Parathyroid adenoma (tissue), 2 donors: ENCODE data around the gene MMP24OS.

Source experiments
- H2AFZ ChIP-seq: fragments of 300-600 bp; sonication (generic); one replicate; pipeline ENCODE4 v1.7.0; 2017; ENCODE audit warnings: antibody characterized with exemption, mild to moderate bottlenecking
- H3K27ac ChIP-seq: fragments of 300-600 bp; sonication (generic); one replicate; pipeline ENCODE4 v1.7.0; 2017
- H3K27me3 ChIP-seq: fragments of 300-600 bp; sonication (generic); one replicate; pipeline ENCODE4 v1.7.0; 2017; ENCODE audit warnings: low read length; ENCODE audit not compliant: control insufficient read depth, insufficient read depth
- H3K36me3 ChIP-seq: fragments of 300-600 bp; sonication (generic); one replicate; pipeline ENCODE4 v1.7.0; 2017; ENCODE audit warnings: low read length; ENCODE audit not compliant: control insufficient read depth, insufficient read depth
- H3K4me1 ChIP-seq: fragments of 300-600 bp; sonication (generic); one replicate; pipeline ENCODE4 v1.7.0; 2017; ENCODE audit warnings: control low read depth
- H3K4me2 ChIP-seq: fragments of 300-600 bp; sonication (generic); one replicate; pipeline ENCODE4 v1.7.0; 2017; ENCODE audit warnings: low read length
- H3K4me3 ChIP-seq: fragments of 300-600 bp; sonication (generic); one replicate; pipeline ENCODE4 v1.7.0; 2017; ENCODE audit warnings: low read depth, low read length
- H3K79me2 ChIP-seq: fragments of 300-600 bp; sonication (generic); one replicate; pipeline ENCODE4 v1.7.0; 2017; ENCODE audit warnings: control low read depth
- H3K9ac ChIP-seq: fragments of 300-600 bp; sonication (generic); one replicate; pipeline ENCODE4 v1.7.0; 2017; ENCODE audit warnings: mild to moderate bottlenecking
- H3K9me3 ChIP-seq: fragments of 300-600 bp; sonication (generic); one replicate; pipeline ENCODE4 v1.7.0; 2017; ENCODE audit warnings: low read length; ENCODE audit not compliant: control insufficient read depth
- CTCF ChIP-seq: fragments of 300-600 bp; sonication (generic); IDR thresholded peaks from one replicate; pipeline ENCODE4 v1.7.0; 2017; ENCODE audit warnings: antibody characterized with exemption, mild to moderate bottlenecking
- donor health status: primary hyperparathyroidism.

MMP24OS gene

DNA sequence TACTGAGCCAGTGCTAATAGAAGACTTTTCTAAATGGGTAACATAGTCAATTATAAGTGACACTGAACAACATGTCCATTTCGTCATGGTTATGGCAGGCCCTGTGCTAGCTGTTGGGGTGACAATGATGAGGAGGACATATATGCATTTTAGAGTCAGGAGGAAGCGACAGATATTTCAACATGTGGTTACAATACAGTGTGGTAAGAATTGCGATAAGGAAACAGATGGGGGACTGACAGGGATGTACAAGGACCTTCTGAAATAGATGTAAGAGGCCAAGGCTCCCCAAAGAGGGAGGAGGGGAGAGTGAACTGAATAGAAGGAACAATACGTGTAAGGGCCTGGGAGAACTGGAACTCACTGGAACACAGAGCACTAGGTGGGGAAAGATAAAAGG, 39.8 kb downstream of the MMP24OS start:
- H3K27ac ChIP-seq = no peak overlapping the region
- no peaks in the 10 kb centered on the region for H3K9me3 ChIP-seq
- peaks cover 19% of the 10 kb centered on the region for H3K79me2 ChIP-seq

DNA sequence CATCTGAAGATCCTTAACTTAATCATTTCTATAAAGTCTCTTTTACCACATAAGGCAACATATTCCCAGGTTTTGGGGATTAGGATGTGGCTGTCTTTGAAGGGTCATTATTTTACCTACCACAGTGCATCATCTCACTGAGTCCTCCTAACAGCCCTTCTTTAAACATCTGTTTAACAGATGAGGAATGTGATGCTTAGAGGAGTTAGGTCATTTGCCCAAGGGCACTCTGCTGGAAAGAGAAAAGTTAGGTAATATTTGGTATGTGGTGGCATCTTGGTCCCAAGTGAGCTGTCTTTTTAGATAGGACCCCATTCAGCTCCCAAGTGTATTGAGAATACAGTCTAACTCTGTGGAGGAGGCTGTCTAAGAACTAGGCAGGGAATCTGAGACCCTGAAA, 40.4 kb downstream of the MMP24OS start:
- Histone ChIP-seq H3K27ac (no peak overlapping the region), H3K36me3 (no peaks in the 10 kb centered on the region), H2AFZ (no peak overlapping the region), H3K27me3 (no peaks in the 10 kb centered on the region), H3K9me3 (no peaks in the 10 kb centered on the region), H3K4me2 (no peak overlapping the region), H3K79me2 (peaks cover 19% of the 10 kb centered on the region), H3K4me1 (no peaks in the 10 kb centered on the region), H3K4me3 (no peak overlapping the region), H3K9ac (no peak overlapping the region)
- no peak for TF ChIP-seq CTCF

More for the DNA sequence above, 39.8 kb downstream of the MMP24OS start:
- Histone ChIP-seq H3K4me2 (no peak overlapping the region), H3K27me3 (no peaks in the 10 kb centered on the region), H3K36me3 (no peaks in the 10 kb centered on the region), H3K9ac (no peak overlapping the region), H3K4me3 (no peak overlapping the region), H2AFZ (no peak overlapping the region), H3K4me1 (no peaks in the 10 kb centered on the region)
- no peak for TF ChIP-seq CTCF

GRCh38 chr20:35235881-35236280, 42.0 kb downstream of the MMP24OS start:
- H3K4me2 ChIP-seq = no peak overlapping the region
- H3K4me3 ChIP-seq = no peak overlapping the region
- no peaks in the 10 kb centered on the region for H3K9me3 ChIP-seq
- no peaks in the 10 kb centered on the region for H3K36me3 ChIP-seq
- H2AFZ ChIP-seq = no peak overlapping the region
- H3K4me1 ChIP-seq = no peaks in the 10 kb centered on the region
- H3K9ac ChIP-seq = no peak overlapping the region
- H3K79me2 ChIP-seq = peaks cover 17% of the 10 kb centered on the region
- TF ChIP-seq CTCF = no peak
- no peaks in the 10 kb centered on the region for H3K27me3 ChIP-seq
- H3K27ac ChIP-seq = no peak overlapping the region

GRCh38 chr20:35232575-35232974, 45.3 kb downstream of the MMP24OS start:
- no peak for TF ChIP-seq CTCF
- Histone ChIP-seq H3K4me2 (no peak overlapping the region), H3K9ac (no peak overlapping the region), H3K9me3 (no peaks in the 10 kb centered on the region), H3K79me2 (peaks cover 9% of the 10 kb centered on the region), H3K36me3 (no peaks in the 10 kb centered on the region), H3K27ac (no peak overlapping the region), H3K27me3 (no peaks in the 10 kb centered on the region), H2AFZ (no peak overlapping the region), H3K4me1 (peaks cover 7% of the 10 kb centered on the region), H3K4me3 (no peak overlapping the region)

DNA sequence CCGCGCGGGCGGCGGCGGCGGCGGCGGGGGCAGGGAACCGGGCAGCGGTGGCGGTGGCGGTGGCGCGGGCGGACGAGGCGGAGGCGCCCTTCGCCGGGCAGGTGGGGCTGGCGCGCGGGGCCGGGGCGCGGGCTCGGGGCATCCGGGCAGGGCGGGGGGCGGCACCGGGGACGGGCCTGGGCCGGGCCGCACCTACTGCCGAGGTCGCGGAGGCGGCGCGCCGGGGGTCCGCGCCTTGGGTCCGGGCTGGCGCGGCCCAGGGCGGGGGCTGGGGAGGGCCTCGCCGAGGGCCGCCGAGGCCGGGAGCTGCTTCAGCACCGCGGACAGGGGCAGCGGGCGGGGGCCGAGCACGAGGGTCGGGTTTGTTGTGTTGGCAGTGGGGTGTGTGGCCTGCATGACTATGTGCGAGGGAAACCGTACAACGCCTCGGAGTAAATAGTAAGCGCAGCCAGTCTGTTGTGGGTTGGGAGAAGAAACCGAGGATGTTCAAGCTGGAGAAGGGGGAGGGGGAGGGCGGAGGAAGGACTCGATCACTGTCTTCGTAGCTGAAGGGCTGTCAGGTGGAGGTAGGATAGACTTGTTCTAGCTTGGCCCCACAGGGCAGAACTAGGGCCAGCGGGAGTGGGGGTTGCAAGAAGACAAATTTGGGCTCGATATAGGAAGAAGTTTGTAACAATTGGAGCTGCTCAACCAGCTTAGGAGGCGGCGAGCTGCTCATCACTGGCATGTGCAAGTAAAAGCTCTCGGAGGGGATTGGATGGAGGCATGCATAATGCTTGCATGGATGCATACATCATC, 50.8 kb downstream of the MMP24OS start:
- Histone ChIP-seq H3K27ac (no peak overlapping the region), H3K4me2 (peak overlapping the region; percentile 50), H2AFZ (peak overlapping the region; percentile 83), H3K79me2 (no peaks in the 10 kb centered on the region), H3K27me3 (no peaks in the 10 kb centered on the region), H3K9ac (no peak overlapping the region), H3K36me3 (no peaks in the 10 kb centered on the region), H3K9me3 (no peaks in the 10 kb centered on the region), H3K4me1 (peaks cover 7% of the 10 kb centered on the region), H3K4me3 (no peak overlapping the region)
- no peak for TF ChIP-seq CTCF
